ENCODE measurements around the gene CACNA2D3.

- no peak for TF ChIP-seq POLR2AphosphoS5 (IDR thresholded peaks at IDR 0.05)
- TF ChIP-seq, protein P1, sequence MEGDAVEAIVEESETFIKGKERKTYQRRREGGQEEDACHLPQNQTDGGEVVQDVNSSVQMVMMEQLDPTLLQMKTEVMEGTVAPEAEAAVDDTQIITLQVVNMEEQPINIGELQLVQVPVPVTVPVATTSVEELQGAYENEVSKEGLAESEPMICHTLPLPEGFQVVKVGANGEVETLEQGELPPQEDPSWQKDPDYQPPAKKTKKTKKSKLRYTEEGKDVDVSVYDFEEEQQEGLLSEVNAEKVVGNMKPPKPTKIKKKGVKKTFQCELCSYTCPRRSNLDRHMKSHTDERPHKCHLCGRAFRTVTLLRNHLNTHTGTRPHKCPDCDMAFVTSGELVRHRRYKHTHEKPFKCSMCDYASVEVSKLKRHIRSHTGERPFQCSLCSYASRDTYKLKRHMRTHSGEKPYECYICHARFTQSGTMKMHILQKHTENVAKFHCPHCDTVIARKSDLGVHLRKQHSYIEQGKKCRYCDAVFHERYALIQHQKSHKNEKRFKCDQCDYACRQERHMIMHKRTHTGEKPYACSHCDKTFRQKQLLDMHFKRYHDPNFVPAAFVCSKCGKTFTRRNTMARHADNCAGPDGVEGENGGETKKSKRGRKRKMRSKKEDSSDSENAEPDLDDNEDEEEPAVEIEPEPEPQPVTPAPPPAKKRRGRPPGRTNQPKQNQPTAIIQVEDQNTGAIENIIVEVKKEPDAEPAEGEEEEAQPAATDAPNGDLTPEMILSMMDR (IDR thresholded peaks at IDR 0.05) = no peak
Observed at GRCh38 chr3:54781728-54782127, 659.4 kb downstream of the CACNA2D3 start.

All from upper lobe of left lung (tissue), 4 donors.